SH-SY5Y (cell line): ENCODE measurements around the gene MPZL1.

ENCODE experiments used
- GATA2 ChIP-seq: IDR thresholded peaks from 2 replicates; pipeline ENCODE4 v1.6.1; 2011; ENCODE audit warnings: mild to moderate bottlenecking, low read depth, low read length
- GATA3 ChIP-seq: IDR thresholded peaks from 2 replicates; pipeline ENCODE4 v1.6.1; 2011; ENCODE audit warnings: low read depth, mild to moderate bottlenecking, low read length, moderate library complexity

DNA sequence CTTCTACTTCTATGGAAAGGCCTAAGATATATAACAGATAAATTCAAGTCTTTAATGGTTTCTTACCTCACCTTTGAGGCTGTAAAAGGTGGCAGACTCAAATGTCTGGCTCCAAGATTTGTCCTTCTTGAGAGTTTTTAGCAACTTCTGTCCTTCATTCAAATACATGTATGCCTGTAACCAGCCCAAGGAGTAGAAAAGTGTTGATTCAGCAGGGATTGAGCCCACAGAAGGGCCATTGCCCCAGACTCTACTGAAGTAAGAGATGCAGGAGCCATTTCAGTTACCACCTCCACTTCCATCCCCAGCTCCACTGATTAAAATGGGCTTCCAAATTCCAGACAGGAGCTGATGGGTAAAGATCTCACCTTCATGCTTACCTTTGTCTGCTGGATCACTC lies 112.1 kb downstream of the MPZL1 start:
- no peak for TF ChIP-seq GATA2
- no peak for TF ChIP-seq GATA3
